K562 (cell line): ENCODE results near the gene FABP7. TPM values are rescaled to one million over a fixed set of nuclear protein-coding genes. Genes with fewer than 3 reads are reported as not detected.
A peak's percentile ranks its signal among the peaks of the same experiment; 100 is the strongest.

Experiments
- ATAC-seq: fragments of 200-7000 bp; cut with Tn5 transposase; 3 replicates; pipeline ENCODE4 v1.9.1; 2020; ENCODE audit warnings: moderate library complexity
- BruUV-seq: library from RNA; stranded (reverse); fragments of 400-500 nt; replicated peaks from 2 replicates; lab custom pipeline; 2021; lab: Mats Ljungman, UMichigan
- CTCF ChIA-PET: fragments of 300-600 bp; formaldehyde crosslinking; extraction: SDS; loops from one replicate; lab custom pipeline; 2021; ENCODE audit warnings: low intra/inter-chr PET ratio; lab: Yijun Ruan, JAX
- POLR2A ChIA-PET: fragments of 300-600, 350-650 bp; sonication (Branson Sonifier 250); formaldehyde crosslinking; extraction: SDS; loops from one replicate; lab custom pipeline; 2021; ENCODE audit warnings: antibody characterized with exemption, inconsistent platforms; lab: Yijun Ruan, JAX
- DNase-seq, 4 experiments: peaks; one replicate each; pipeline versions ENCODE4 v3.0.0 to v3.0.0-alpha.2; 2011 to 2018; ENCODE audit warnings: low spot score in 3 of 4, mixed read lengths in 3 of 4; ENCODE audit errors: extremely low read depth in 1 of 4
- FAIRE-seq: peaks from 2 replicates; lab custom pipeline; 2011; peaks lifted over from hg19 to GRCh38; lab: Jason Lieb, UNC
- H2AFZ ChIP-seq: 2 replicates; pipeline ENCODE4 v1.6.0; 2011; ENCODE audit warnings: low read depth, low read length, control low read depth, inconsistent platforms
- H3K27ac ChIP-seq: fragments of 200-600 bp; 3 replicates; pipeline ENCODE4 v1.8.0; 2011; ENCODE audit warnings: low read depth, mild to moderate bottlenecking, control low read depth, inconsistent platforms, low read length, moderate library complexity, mixed read lengths; ENCODE audit errors: extremely low read depth
- H3K27me3 ChIP-seq, 2 experiments: fragments of 300-600 bp in 1 of 2; 2 replicates in 1 of 2; 3 replicates in 1 of 2; pipeline versions ENCODE4 v1.6.0 to v1.8.0; 2011; ENCODE audit warnings: inconsistent platforms in 2 of 2, low read length in 2 of 2, mild to moderate bottlenecking in 1 of 2, mixed read lengths in 1 of 2, moderate library complexity in 1 of 2; ENCODE audit not compliant: control insufficient read depth in 2 of 2, insufficient read depth in 2 of 2
- H3K36me3 ChIP-seq: fragments of 300-600 bp; 3 replicates; pipeline ENCODE4 v1.8.0; 2011; ENCODE audit warnings: mild to moderate bottlenecking, low read length, inconsistent platforms; ENCODE audit not compliant: control insufficient read depth, insufficient read depth
- H3K4me1 ChIP-seq, 2 experiments: fragments of 200-600 bp in 1 of 2; replicated peaks in 1 of 2; 2 replicates in 1 of 2; 3 replicates in 1 of 2; pipeline versions ENCODE4 v1.5.1 to v1.8.0; 2011; ENCODE audit warnings: inconsistent platforms in 2 of 2, low read length in 2 of 2, mild to moderate bottlenecking in 1 of 2, mixed read lengths in 1 of 2, moderate library complexity in 1 of 2; ENCODE audit not compliant: control insufficient read depth in 2 of 2, insufficient read depth in 2 of 2
- H3K4me2 ChIP-seq: 2 replicates; pipeline ENCODE4 v1.6.1; 2011; ENCODE audit warnings: low read length, control low read depth, inconsistent platforms, mixed read lengths; ENCODE audit not compliant: insufficient read depth
- H3K4me3 ChIP-seq: fragments of 200-600 bp; sonication (generic), shearing (Covaris generic); 2 replicates; pipeline ENCODE4 v1.5.1; 2016; ENCODE audit warnings: control low read depth, inconsistent platforms
- H3K79me2 ChIP-seq: fragments of 200-600 bp; 3 replicates; pipeline ENCODE4 v1.8.0; 2011; ENCODE audit warnings: low read length, inconsistent platforms; ENCODE audit not compliant: control insufficient read depth, insufficient read depth
- H3K9ac ChIP-seq, 2 experiments: 2 replicates each; pipeline versions ENCODE4 v1.6.0 to v1.6.1; 2011; ENCODE audit warnings: low read depth in 2 of 2, low read length in 2 of 2, control low read depth in 1 of 2, inconsistent platforms in 1 of 2, mild to moderate bottlenecking in 1 of 2, mixed read lengths in 1 of 2; ENCODE audit not compliant: insufficient read depth in 1 of 2
- H3K9me1 ChIP-seq: one replicate; pipeline ENCODE4 v1.6.0; 2011; ENCODE audit warnings: inconsistent platforms, mild to moderate bottlenecking, low read length, moderate library complexity; ENCODE audit not compliant: control insufficient read depth, insufficient read depth
- H3K9me3 ChIP-seq: replicated peaks from 2 replicates; pipeline ENCODE4 v1.5.1; 2011; ENCODE audit warnings: low read depth, low read length, inconsistent platforms; ENCODE audit not compliant: control insufficient read depth, insufficient read depth
- H4K20me1 ChIP-seq: replicated peaks from 2 replicates; pipeline ENCODE4 v1.6.1; 2011; ENCODE audit warnings: low read length, inconsistent platforms, mixed read lengths; ENCODE audit not compliant: control insufficient read depth, insufficient read depth
- ETV6 ChIP-seq, 3 experiments: fragments of 150-350 bp in 1 of 3; sonication (generic) in 1 of 3; formaldehyde crosslinking in 1 of 3; IDR thresholded peaks; 2 replicates each; pipeline versions ENCODE4 v1.6.1 to v1.8.0; 2014 to 2022; ENCODE audit warnings: borderline replicate concordance in 2 of 3, low read depth in 2 of 3, antibody characterized with exemption in 1 of 3, low read length in 1 of 3, mild to moderate bottlenecking in 1 of 3, missing genetic modification reagents in 1 of 3
- MYNN ChIP-seq, 2 experiments: sonication (generic); formaldehyde crosslinking in 1 of 2; IDR thresholded peaks; 2 replicates each; pipeline versions ENCODE4 v1.5.0 to v1.6.1; 2016 to 2020; ENCODE audit warnings: antibody characterized with exemption in 1 of 2, missing genetic modification reagents in 1 of 2
- WGBS: fragments of 100-300 bp; shearing (Covaris generic); methylation state at CpG from one replicate; pipeline ENCODE4 v1.1.6; 2016; ENCODE audit warnings: low coverage, mixed read lengths; ENCODE audit not compliant: insufficient coverage; ENCODE audit errors: missing lambda C conversion rate; 5-methylcytosine and 5-hydroxymethylcytosine counted together
- in situ Hi-C: fragments of 300-500 bp; cut with MboI; formaldehyde crosslinking; loops from 4 replicates; pipeline ENCODE4 v1.15.0; 2018; ENCODE audit warnings: inconsistent platforms, mixed read lengths
- intact Hi-C: fragments of 100-400 bp; cut with micrococcal nuclease; formaldehyde crosslinking; loops from 2 replicates; pipeline ENCODE4 v1.14.2; 2022
- polyA plus RNA-seq, 8 experiments: library from polyadenylated mRNA; depleted of rRNA in 4 of 8; stranded (reverse) in 5 of 8; unstranded in 3 of 8; fragments of >200 nt; fragmentation: Nextera tagmentation in 2 of 8; fragmentation: Illumina TruSeq in 1 of 8; extraction: Ambion mirVana in 2 of 8; extraction: Trizol in 1 of 8; gene quantifications; 2 replicates each; pipeline versions ENCODE4 v1.2.1 to v1.2.3, GENCODE V29; 2011 to 2014; ENCODE audit warnings: inconsistent platforms in 1 of 8, missing spikeins in 1 of 8
- total RNA-seq, 7 experiments: library from RNA; depleted of rRNA in 6 of 7; stranded (reverse); fragments of >200 nt in 6 of 7; fragmentation: Illumina TruSeq in 2 of 7; extraction: Trizol in 2 of 7; gene quantifications; 2 replicates each; pipeline versions ENCODE4 v1.2.1 to v1.2.3, GENCODE V29; 2011 to 2021; ENCODE audit warnings: low replicate concordance in 1 of 7
- TF ChIP-seq, protein P1 (sequence below): sonication (generic); formaldehyde crosslinking; IDR thresholded peaks from 2 replicates; pipeline ENCODE4 v1.8.1; 2023; ENCODE audit warnings: missing genetic modification reagents, mild to moderate bottlenecking, borderline replicate concordance
- TF ChIP-seq, protein P2 (sequence below), 2 experiments: fragments of 450-650 bp in 1 of 2; sonication (generic) in 1 of 2; formaldehyde crosslinking in 1 of 2; IDR thresholded peaks; 2 replicates each; pipeline versions ENCODE4 v1.7.1 to v1.9.0; 2016 to 2022; ENCODE audit warnings: inconsistent platforms in 1 of 2, mild to moderate bottlenecking in 1 of 2, missing genetic modification reagents in 1 of 2

FABP7 gene
- total and polyA plus RNA-seq, 9 of the 15 experiments (the other 6 are each of a cell fraction or from before 2014, with no cell fraction given) = 0.07 to 0.14 TPM; not detected in 7

DNA sequence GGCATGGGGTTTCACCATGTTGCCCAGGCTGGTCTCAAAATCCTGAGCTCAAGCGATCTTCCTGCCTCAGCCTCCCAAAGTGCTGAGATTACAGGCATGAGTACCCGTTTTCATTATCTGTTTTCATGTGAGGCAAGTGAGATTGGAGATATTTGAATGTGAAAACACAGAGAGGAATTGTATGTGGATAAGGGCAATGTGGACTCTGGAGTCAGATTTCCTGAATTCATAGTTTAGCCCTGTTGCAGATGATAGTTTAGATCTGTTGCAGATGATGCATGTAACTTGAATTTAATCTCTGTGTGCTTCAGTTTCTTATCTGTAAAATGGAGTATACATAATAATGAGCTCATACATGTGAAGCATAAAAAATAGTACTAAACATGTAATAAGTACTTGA is 13.2 kb downstream of the FABP7 start (continued):
- TF ChIP-seq, protein P1, sequence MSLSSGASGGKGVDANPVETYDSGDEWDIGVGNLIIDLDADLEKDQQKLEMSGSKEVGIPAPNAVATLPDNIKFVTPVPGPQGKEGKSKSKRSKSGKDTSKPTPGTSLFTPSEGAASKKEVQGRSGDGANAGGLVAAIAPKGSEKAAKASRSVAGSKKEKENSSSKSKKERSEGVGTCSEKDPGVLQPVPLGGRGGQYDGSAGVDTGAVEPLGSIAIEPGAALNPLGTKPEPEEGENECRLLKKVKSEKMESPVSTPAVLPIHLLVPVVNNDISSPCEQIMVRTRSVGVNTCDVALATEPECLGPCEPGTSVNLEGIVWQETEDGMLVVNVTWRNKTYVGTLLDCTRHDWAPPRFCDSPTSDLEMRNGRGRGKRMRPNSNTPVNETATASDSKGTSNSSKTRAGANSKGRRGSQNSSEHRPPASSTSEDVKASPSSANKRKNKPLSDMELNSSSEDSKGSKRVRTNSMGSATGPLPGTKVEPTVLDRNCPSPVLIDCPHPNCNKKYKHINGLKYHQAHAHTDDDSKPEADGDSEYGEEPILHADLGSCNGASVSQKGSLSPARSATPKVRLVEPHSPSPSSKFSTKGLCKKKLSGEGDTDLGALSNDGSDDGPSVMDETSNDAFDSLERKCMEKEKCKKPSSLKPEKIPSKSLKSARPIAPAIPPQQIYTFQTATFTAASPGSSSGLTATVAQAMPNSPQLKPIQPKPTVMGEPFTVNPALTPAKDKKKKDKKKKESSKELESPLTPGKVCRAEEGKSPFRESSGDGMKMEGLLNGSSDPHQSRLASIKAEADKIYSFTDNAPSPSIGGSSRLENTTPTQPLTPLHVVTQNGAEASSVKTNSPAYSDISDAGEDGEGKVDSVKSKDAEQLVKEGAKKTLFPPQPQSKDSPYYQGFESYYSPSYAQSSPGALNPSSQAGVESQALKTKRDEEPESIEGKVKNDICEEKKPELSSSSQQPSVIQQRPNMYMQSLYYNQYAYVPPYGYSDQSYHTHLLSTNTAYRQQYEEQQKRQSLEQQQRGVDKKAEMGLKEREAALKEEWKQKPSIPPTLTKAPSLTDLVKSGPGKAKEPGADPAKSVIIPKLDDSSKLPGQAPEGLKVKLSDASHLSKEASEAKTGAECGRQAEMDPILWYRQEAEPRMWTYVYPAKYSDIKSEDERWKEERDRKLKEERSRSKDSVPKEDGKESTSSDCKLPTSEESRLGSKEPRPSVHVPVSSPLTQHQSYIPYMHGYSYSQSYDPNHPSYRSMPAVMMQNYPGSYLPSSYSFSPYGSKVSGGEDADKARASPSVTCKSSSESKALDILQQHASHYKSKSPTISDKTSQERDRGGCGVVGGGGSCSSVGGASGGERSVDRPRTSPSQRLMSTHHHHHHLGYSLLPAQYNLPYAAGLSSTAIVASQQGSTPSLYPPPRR = no peak
- no peak for TF ChIP-seq ETV6 (IDR thresholded peaks at IDR 0.05; ENCODE audit: borderline replicate concordance in 1 of 2, low read depth in 2 of 2, low read length in 1 of 2)
- no peak for TF ChIP-seq ETV6 (CRISPR knock-in tag; IDR thresholded peaks at IDR 0.05; ENCODE audit: borderline replicate concordance)

DNA sequence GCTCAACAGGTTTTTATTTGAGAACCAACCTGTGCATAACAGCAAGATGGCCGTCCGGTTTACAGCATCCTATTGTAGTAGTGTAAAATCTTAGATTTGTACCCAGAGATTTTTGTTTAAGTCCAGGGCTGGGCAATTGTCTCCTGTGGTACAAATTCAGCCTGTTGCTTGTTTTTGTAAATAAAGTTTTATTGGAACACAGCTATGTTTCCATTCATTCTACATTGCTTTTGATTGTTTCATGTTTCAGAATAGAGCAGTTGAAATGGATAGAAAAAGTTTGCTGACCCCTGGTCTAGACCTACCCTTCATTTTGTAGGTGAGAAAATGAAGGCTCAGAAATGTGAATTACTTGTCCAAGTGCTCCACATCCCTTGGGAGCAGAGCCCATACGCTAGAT is 18.0 kb downstream of the FABP7 start:
- in situ Hi-C loops = no loop called here
- Histone ChIP-seq H2AFZ (no peak overlapping the region), H3K4me2 (no peak overlapping the region), H3K4me1 (no peaks in the 10 kb centered on the region), H3K9ac (no peak overlapping the region), H3K36me3 (no peaks in the 10 kb centered on the region), H3K27ac (no peak overlapping the region)
- DNase-seq (no peak), FAIRE-seq (no peak)
- BruUV-seq = no TSS peak
- TF ChIP-seq MYNN (IDR thresholded peaks at IDR 0.05) (no peak), MYNN (CRISPR knock-in tag; IDR thresholded peaks at IDR 0.05) (no peak)
- TF ChIP-seq, protein P2, sequence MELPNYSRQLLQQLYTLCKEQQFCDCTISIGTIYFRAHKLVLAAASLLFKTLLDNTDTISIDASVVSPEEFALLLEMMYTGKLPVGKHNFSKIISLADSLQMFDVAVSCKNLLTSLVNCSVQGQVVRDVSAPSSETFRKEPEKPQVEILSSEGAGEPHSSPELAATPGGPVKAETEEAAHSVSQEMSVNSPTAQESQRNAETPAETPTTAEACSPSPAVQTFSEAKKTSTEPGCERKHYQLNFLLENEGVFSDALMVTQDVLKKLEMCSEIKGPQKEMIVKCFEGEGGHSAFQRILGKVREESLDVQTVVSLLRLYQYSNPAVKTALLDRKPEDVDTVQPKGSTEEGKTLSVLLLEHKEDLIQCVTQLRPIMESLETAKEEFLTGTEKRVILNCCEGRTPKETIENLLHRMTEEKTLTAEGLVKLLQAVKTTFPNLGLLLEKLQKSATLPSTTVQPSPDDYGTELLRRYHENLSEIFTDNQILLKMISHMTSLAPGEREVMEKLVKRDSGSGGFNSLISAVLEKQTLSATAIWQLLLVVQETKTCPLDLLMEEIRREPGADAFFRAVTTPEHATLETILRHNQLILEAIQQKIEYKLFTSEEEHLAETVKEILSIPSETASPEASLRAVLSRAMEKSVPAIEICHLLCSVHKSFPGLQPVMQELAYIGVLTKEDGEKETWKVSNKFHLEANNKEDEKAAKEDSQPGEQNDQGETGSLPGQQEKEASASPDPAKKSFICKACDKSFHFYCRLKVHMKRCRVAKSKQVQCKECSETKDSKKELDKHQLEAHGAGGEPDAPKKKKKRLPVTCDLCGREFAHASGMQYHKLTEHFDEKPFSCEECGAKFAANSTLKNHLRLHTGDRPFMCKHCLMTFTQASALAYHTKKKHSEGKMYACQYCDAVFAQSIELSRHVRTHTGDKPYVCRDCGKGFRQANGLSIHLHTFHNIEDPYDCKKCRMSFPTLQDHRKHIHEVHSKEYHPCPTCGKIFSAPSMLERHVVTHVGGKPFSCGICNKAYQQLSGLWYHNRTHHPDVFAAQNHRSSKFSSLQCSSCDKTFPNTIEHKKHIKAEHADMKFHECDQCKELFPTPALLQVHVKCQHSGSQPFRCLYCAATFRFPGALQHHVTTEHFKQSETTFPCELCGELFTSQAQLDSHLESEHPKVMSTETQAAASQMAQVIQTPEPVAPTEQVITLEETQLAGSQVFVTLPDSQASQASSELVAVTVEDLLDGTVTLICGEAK (IDR thresholded peaks at IDR 0.05) = peak; percentile 85
- TF ChIP-seq, protein P2 (CRISPR knock-in tag; IDR thresholded peaks at IDR 0.05) = peak; percentile 38; the same call in 1 of the 2 replicates
- TF ChIP-seq, all 486 proteins: peak for 1
- Histone ChIP-seq H3K9me1 (no peaks in the 10 kb centered on the region), H4K20me1 (no peaks in the 10 kb centered on the region), H3K79me2 (no peaks in the 10 kb centered on the region), H3K9me3 (no peaks in the 10 kb centered on the region), H3K4me3 (no peak overlapping the region), H3K27me3 (no peaks in the 10 kb centered on the region)
- WGBS = 3% methylated on average over 3 of the region's 3 CpGs
- ATAC-seq = no peak
- ChIA-PET POLR2A (interaction anchor here (1.2 kb wide), 1 partner anchor 12 kb away, joined by 3 read pairs; no protein-coding TSS in a partner anchor), CTCF (no interaction called here)
- intact Hi-C loops = no loop called here
